GM15510 (cell line): ENCODE results near the gene PSMB10.

Experiments
- POLR2A ChIP-seq: IDR thresholded peaks from 3 replicates; pipeline ENCODE4 v1.6.1; 2011; ENCODE audit warnings: borderline replicate concordance; ENCODE audit not compliant: insufficient read length; ENCODE audit errors: extremely low read depth

PSMB10 gene

DNA sequence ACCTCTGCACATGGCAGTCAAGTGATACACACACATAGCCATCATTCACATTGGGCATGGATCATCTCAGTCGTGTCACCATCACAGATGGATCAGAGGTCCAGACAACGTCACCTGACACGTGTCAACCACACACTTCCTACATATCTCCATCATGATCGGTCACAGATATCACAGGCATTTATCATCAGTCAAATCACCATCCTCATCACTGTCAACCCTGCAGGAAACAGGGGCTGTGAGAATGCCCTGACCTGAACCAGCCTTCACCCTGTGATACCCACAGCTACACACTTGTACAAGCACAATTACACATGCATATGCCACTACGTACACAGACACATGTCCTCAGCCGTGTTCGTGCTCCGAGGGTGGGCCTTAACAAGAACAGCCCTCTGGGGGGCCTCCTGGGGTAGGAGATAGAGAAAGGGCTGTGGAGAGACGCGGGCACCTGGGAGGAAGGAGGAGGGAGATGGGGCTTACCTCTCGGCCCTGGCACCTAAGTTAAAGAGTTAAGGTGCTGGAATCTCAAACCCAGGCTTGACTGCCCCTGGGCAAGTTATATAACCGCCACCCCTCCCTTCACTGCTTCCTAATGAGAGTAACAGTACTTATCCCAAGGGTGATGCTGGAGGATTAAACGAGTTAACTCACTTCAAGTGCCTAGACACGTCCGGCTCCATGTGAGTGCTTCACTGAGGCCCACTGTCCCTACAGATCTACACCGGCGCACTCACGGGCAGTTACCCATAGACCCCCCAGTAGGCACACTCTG is 30.7 kb upstream of the PSMB10 start:
- TF ChIP-seq POLR2A = no peak

DNA sequence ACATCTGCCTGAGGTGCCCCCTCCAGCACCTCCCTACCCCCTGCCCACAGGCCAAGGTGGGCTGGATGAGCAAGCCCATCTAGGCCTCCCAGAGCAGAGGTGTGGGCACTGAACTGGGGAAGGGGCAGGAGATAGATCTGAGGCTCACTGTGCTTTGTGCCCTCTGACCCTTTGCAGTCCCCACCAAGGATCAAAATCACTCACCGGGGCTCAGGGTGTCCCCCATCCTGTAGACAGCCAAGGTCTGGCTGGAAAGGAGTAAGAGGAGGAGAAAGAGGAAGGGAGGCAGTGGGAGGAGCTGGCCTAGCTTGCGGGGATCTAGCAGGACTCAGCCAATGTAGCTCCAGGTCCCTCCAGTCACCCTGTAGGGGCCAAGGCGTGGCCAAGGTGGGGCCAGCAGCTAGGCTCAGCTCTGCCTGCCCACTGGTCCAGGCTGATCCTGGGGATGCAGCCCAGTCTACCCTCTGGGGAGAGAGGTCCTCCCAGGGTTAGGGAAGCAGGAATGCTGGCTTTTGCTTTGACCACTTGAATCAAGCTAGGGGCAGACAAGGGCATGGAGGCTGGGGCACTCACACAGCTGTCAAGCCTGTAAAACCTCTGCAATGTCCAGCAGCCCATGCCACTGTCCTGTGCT is 30.0 kb upstream of the PSMB10 start:
- no peak for TF ChIP-seq POLR2A

DNA sequence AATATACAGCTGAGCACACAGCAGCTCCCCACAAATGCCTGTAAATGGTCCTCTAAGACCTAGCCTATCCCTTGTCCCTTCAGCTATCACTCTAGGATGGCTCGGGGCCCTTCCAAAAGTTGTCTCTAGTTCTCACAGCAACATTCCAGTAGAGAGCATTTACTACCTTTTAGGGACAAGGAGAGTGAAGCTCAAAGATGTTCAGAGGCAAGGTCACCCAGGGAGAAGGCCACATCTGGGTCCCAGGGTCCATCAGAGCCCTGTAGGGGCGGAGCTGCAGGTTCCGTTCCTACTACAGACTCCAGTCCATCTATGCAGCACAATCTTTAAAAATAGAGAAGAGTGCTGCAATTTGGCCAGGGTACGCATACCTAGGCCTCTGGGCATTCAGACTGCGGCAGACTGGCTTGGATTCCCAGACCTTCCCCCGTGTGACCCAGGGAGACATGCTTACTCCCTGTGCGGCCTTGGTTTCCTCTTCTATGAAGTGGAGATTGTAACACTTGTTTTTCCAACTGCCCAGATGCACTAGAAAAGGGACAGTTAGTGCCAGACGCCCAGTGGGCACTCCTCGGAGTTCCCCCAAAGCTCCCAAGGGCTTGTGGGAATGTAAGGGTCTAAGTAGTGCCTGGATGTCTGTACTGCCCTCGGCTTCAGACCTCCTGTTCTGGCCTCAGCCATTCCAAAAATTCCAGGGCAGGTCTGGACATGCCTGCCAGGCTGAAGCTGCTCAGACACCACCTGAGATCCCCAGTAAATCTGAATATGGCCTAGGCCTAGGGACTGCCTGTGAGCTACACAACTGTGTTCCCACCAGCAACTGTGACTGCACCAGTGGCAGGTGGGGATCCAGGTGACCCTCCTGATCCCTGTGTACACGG is 29.3 kb upstream of the PSMB10 start:
- no peak for TF ChIP-seq POLR2A

DNA sequence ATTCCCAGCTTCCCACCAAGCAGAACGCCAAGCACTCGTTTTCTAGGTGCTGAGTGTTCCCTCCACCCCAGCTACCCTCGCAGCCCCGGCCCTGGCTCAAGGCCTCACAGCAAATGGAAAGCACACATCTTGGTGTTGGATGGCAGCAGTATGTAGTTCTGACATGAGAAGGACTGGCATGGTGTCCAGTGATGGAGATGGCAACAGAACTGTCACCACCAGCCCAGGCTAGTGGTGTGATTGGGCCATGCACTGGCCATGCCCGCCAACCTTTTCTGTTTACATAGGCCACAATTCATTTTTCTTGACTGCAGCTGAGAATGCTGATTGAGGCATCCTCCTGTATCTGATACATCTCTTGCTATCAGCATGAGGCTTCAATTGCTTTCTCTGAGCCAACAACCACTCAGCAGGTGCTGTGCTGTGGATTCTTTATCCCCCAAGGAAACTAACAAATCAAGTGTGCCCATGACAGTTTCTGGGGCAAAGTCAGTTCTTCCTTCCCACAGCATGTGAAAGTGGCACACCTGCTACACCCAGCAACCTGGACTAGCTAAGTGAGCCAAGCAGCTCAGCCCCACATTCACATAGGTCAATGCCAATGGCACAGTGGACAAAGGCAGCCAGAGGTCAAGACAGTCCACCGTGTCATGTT is 28.0 kb upstream of the PSMB10 start:
- TF ChIP-seq POLR2A = no peak

DNA sequence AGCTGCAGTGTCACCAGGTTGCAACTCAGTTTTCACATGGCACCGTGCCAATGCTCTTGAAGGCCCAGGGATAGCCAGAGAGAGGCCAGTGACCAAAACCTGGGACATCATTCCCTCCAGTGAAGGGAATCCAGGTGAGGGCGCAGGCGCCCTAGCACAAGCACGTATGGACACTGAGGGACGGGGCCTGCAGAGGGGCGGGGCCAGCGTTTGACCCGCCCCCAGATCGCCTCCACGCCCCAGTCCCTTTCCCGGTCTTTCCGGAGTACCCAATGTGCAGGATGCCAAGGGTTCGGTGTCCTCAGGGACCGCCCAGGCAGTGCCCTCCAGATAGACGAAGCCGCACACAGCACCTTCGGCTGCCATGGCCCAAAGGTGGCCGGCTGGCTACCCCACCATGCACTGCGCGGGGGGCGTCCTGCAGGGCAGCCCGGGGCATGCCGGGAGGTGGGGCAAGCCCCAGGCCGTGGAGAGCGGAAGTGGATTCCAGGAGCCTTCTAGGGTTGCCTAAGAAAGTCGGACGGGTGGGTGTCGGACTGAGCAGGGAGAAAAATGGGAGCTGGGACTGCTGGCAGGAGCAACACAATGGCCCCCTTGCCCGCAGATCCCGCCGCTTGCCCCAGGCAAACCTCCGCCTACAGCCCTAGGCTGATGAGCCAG is 27.1 kb upstream of the PSMB10 start:
- no peak for TF ChIP-seq POLR2A

DNA sequence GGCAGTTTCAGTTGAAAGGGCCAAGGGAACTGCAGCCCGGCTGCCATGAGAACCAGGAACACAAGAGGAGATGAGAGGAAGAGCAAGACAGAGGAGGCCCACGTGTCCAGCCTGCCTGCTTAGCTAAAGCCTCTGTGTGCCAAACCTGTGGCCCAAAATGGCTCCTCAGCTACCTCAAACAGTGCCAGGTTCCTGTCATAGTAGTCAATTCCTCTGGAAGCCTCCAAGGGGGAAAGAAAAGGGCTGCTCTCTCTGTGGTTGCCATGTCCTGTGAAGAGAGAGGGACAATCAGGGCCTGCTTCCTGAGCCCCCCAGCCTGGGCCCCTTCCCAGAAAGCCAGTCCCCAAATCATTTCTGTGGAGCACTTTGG is 26.6 kb upstream of the PSMB10 start:
- TF ChIP-seq POLR2A = no peak

DNA sequence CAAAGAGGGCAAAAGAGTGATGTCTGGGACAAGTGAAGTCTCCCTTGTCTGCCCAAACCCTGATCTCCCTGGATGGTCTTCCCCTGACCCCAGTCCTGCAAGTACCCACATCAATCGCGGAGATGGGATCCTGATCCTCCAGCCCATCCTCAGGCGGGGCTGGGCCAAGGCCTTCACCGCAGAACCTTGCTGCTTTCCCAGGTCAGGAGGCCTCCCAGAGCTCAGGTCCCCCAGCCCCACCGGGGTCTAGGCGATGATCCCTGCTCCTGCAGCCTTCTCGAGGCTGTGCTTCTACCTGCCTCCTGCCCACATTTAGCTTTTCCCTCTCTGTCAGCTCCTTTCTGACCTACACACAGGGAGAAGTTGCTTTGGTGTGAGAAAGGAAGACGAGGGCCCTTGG is 25.5 kb upstream of the PSMB10 start:
- TF ChIP-seq POLR2A = no peak

DNA sequence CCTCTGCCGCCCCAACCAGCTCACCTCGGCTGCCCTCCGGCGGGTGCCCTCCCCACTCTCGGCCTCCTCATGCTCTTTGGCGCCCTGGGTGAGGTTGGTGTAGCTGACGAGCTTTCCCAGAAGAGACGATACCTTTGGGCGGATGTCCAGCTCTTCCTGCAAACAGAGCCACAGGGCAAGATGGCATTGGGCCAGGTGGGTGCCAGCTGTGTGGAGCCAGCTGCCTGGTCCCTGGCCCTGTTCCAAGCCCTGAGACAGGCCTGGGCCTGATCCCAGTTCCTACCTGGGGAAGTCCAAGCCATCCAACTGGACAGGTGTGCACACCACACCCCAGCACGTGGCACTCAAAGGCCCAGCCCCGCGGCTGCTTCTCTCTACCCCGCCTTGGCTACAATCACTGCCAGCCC is 24.9 kb upstream of the PSMB10 start:
- no peak for TF ChIP-seq POLR2A

DNA sequence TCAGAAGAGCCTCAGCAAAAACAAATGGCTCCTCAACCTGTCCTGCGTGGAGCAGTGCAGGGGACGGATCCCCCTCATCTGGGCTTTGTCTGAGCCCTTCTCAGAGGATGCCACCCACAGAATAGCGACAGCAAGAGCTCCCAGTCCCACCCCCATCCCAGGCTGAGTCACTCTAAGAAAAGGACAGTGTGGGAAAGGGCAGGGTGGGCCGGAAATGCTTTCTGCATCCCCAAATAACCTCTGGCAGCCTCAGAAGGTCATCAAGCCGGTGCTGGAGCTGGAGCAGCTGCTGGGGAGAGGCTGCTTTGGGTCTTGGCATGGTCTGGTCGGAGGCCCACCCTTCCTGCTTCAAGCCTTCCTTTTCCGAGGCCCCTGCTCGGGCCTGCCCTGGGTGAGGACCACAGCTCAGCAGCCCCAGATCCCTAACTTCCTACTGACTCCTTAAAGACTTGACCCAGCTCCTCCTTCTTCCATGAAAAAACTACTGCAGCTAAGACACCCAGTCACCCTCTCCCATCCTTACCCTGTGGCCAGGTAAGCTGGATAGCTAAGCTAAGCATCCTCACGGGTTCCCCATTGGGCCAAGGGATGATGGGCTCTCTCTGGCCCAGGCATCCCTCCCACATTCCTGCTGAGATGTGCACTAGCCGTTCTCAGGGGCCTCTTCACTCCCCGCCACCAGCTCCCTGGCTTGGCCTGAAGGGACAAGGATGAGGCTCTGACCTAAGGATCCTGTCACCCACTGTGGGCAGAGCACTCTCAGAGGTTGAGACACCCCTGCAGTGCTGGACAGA is 23.1 kb upstream of the PSMB10 start:
- TF ChIP-seq POLR2A = no peak

DNA sequence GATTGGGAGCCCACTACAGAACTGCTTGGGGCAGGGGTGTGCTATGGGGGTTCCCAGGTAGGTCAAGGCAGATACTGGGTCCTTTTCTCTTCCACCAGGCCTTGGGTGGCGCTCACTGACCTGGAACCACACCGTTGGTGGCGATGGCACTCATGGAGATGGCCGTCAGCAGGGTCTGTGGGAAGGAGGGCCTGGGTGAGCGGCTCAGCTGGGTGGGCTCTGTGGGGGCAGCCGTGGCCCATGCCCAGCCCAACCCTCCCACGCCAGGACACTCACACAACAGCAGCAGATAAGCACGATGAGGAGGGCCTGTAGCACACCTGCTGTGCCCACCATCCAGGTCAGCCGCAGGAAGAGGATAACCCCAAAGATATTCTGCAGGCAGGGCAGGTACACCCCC is 21.0 kb upstream of the PSMB10 start:
- no peak for TF ChIP-seq POLR2A

DNA sequence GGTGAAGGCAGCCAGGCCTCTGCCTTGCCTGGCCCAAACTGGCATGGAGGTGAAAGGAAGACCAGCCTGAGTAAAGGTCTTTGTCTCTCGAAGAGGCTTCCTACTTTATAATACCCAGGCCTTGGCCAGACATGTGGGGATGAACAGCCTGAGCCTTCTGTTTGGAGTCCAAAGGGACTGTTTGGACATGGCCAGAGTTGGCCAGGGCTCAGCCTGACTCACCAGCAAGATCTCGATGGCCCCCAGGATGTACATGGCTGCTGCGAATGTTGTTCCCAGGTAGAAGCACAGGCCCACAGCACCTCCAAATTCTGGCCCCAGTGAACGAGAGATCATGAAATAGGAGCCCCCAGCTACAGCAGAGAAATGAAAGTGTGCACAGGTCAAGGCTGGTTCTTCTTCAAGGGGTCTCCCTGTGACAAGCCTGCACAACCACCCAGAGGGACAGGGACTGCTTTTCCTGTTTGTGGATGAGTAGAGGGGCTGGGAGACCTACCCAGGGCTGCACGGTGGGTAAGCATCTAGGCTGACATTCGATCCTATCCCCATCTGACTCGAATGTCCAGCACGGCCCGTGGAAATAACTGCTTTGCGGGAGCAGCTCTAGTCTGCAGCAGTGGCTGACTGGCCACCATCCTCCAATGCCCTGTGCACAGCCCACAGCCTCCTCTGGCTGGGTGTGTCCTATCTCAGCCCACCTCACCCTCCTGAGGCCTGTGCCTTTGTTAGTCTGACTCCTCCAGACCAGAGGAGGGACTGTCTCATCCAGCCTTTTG is 18.0 kb upstream of the PSMB10 start:
- no peak for TF ChIP-seq POLR2A

DNA sequence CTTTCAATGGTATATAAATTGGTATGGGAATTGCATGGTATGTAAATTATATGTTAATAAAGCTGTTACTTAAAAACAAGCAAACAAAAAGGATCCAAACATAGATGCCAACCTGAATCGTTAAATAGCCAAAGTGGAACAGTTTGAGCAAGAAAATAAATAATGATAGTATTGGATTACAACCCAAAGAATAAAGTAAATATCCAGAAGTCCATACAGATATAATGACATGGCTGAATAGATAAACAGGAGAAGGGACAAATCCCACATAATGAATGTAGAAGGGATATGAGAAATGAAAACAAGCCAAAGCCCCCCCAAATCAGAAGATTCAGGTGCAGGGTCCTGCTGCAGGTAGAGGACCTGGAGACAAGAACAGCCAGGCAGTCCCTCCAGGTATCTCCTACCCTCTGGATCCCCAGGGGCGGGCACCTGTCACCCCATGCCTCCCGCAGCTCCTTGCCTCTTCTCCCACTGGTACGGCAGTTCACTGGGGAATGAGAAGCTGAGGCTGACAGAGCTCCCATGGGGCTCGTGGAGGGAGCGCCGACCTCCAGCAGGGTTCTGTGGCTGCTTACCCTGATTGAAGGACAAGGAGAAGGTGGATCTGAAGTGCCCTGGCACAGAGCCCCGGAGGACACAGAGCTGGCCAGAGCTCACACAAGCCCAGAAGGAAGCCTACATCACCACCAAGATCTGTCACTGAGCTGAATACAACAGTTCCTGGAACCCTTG is 17.2 kb upstream of the PSMB10 start:
- TF ChIP-seq POLR2A = no peak
